NCI-H2081 (cell line): Measurements from ENCODE around the gene VDR.

Experiments
- DNase-seq, 2 experiments: peaks; one replicate each; lab custom pipeline; 2025; lab: John Stamatoyannopoulos, UW

VDR gene

DNA sequence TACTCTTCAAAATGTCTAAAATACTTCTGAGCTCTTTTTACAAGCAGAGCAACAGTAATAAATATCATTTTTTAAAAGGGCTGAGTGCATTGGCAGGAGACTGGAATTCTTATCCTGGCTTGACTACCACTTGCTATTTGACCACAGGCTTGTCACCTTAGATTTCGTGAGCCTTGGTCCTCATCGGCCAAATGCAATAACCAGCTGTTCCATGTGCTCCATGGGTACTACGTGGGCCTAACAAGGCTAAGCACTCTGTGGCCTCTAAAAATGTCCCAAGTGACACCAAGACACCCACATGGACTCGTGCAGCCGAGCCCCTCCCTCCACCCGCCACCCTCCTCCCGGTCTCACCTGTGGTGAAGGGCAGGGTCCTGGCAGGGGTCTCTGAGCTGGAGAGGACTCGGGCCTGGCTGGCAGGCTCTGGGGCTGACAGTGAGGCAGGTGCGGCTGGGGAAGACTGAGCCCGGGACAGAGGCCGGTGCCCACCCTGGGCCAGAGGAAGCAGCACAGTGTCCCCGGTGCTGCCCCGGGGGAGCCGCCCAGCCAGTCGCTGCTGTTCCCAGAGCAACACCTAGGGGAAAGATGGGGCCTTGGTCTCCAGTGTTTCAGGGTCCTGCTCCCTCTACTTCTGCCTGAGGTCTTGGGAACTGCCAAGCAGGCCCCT, 111.6 kb downstream of the VDR start:
- DNase-seq = no peak

DNA sequence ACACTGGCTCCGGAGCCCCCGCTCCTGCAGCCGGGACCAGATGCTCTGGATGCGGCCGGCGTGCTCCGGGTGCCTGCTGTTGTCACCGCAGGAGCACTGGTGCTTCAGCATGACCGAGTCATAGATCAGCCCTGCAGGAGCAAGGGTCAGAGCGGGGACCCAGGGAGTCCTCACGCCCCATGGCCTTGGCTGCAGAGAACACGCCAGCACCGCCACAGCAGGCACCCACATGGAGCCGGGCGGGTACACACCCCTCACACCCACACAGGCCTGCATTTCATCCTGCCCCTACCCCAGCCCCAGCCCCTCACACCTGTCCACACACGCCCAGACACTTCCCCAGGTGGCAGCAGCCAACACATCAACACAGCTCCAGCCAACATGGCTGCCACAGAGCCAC, 112.9 kb downstream of the VDR start:
- DNase-seq = no peak
